Measurements from ENCODE around the gene ABL2.

ABL2 gene

DNA sequence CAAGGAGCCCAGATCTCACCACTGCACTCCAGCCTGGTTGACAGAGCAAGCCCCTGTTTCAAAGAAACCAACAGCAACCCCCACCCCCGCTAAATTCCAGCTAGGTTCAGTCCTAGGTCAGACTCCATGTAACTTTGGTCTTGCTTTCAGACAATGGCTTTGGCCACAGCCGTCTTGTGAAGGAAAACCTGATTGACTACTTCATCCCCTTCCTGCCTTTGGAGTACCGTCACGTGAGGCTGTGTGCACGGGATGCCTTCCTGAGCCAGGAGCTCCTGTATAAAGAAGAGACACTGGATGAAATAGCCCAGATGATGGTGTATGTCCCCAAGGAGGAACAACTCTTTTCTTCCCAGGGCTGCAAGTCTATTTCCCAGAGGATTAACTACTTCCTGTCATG lies 134.7 kb downstream of the ABL2 start:
- TF ChIP-seq CTCF (IDR thresholded peaks at IDR 0.05; ENCODE audit: unreplicated experiment in 3 of 3) = no peak
- H3K36me3 Mint-ChIP-seq (ENCODE audit: low read depth) = peaks cover 63% of the 10 kb centered on the region
- peaks cover 12% of the 10 kb centered on the region for H3K4me1 Mint-ChIP-seq
- no peak overlapping the region for H3K4me3 Mint-ChIP-seq
- H3K9me3 Mint-ChIP-seq = no peaks in the 10 kb centered on the region
- H3K27ac Mint-ChIP-seq = no peak overlapping the region
- no peaks in the 10 kb centered on the region for H3K27me3 Mint-ChIP-seq (ENCODE audit: low read depth)

DNA sequence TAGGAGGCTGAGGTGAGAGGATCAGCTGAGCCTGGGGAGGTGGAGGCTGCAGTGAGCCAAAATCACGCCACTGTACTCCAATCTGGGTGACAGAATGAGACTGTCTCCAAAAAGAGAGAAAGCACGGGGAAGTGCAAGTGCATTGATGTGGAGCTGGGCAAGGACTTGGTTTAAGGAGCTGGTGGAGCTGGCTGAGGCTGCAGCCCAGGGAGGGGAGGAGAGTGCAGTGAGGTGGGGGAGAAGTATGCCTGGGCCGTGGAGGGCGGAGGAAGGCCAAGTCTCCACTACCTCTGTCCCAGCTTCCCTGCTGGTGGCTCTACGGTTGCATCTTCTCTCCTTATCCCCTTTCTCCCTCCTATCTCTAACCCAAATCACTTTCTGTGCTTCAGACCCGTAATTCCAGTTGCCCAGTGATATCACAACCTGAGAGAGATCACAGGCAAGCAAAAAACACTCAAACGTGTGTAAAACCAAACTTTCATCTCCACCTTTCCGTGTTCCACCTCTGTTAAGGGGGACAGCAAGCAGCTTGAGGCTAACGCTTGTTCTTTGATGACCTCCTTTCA lies 136.5 kb downstream of the ABL2 start:
- no peaks in the 10 kb centered on the region for H3K27me3 Mint-ChIP-seq (ENCODE audit: low read depth)
- H3K4me1 Mint-ChIP-seq = peaks cover 12% of the 10 kb centered on the region
- H3K36me3 Mint-ChIP-seq (ENCODE audit: low read depth) = peaks cover 51% of the 10 kb centered on the region
- H3K4me3 Mint-ChIP-seq = no peak overlapping the region
- H3K27ac Mint-ChIP-seq = no peak overlapping the region
- TF ChIP-seq CTCF (IDR thresholded peaks at IDR 0.05; ENCODE audit: unreplicated experiment in 3 of 3) = no peak
- H3K9me3 Mint-ChIP-seq = no peaks in the 10 kb centered on the region

- H3K27me3 Mint-ChIP-seq (ENCODE audit: low read depth) = no peaks in the 10 kb centered on the region
- H3K4me3 Mint-ChIP-seq = no peak overlapping the region
- H3K4me1 Mint-ChIP-seq = peaks cover 12% of the 10 kb centered on the region
- H3K9me3 Mint-ChIP-seq = no peaks in the 10 kb centered on the region
- H3K27ac Mint-ChIP-seq = no peak overlapping the region
- peaks cover 44% of the 10 kb centered on the region for H3K36me3 Mint-ChIP-seq (ENCODE audit: low read depth)
- TF ChIP-seq CTCF (IDR thresholded peaks at IDR 0.05; ENCODE audit: unreplicated experiment in 3 of 3) = no peak
Observed at GRCh38 chr1:179091691-179092165, 137.7 kb downstream of the ABL2 start.

DNA sequence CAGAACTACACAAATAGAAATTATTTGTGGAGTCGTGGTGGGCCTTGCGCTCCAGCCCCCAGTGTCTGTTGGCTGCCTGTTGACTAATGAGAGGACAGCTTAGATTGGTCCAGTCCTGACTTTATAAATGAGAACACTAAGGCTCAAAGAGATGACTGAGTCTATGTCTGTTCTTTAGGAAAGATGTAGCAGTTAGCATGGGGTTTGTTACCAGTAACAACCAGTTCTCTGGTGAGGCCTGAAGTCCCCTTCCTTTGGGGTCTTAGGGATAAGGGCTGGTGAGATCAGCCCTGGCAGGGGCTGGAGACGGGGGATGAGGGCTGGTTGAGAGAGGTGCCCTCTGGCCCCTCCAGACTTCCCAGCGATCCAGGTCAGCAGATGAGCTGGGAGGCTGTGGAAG lies 138.6 kb downstream of the ABL2 start:
- no peaks in the 10 kb centered on the region for H3K27me3 Mint-ChIP-seq (ENCODE audit: low read depth)
- no peak for TF ChIP-seq CTCF (IDR thresholded peaks at IDR 0.05; ENCODE audit: unreplicated experiment in 3 of 3)
- no peak overlapping the region for H3K4me3 Mint-ChIP-seq
- H3K4me1 Mint-ChIP-seq = peaks cover 12% of the 10 kb centered on the region
- peaks cover 41% of the 10 kb centered on the region for H3K36me3 Mint-ChIP-seq (ENCODE audit: low read depth)
- H3K9me3 Mint-ChIP-seq = no peaks in the 10 kb centered on the region
- peak overlapping the region in 1 of 3 experiments; percentile 4 for H3K27ac Mint-ChIP-seq

- H3K36me3 Mint-ChIP-seq (ENCODE audit: low read depth) = peaks cover 39% of the 10 kb centered on the region
- no peak for TF ChIP-seq CTCF (IDR thresholded peaks at IDR 0.05; ENCODE audit: unreplicated experiment in 3 of 3)
- no peaks in the 10 kb centered on the region for H3K27me3 Mint-ChIP-seq (ENCODE audit: low read depth)
- no peaks in the 10 kb centered on the region for H3K9me3 Mint-ChIP-seq
- H3K27ac Mint-ChIP-seq = peak overlapping the region in 2 of 3 experiments; percentile 23 to 68
- no peak overlapping the region for H3K4me3 Mint-ChIP-seq
- peaks cover 12% of the 10 kb centered on the region for H3K4me1 Mint-ChIP-seq
Observed at GRCh38 chr1:179090522-179090921, 139.0 kb downstream of the ABL2 start.

DNA sequence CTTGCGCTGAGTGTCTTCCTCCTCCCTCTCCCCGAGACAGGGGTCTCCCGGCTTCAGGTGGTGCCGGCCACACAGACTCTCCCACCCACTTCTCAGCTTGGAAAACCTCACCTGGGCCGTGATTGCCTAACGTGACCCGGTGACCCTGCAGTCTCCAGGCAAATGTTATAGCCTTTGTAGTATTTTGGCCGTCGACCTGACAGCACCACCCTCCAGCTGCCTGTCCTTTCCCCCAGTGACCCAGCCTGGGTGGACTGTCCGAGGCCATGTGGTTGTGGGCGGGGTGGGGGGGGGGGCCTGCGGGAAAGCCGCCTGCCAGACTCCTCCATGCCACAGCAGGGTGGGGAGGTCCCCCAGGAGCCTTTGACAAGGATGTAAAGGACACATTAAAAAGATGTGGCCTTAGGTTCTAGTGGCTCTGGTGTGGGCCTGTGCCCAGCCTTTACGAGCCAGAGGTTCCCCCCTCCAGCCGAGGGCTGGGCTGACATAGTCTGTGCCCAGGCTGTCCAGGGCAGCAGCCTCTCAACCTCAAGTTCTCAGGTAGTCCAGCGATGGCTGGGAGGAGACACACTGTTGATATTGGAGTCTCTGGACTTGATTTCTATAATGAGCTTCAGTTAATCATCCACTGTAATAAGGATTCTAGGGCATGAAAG lies 139.5 kb downstream of the ABL2 start:
- Mint-ChIP-seq H3K4me3 (no peak overlapping the region), H3K9me3 (no peaks in the 10 kb centered on the region), H3K36me3 (ENCODE audit: low read depth) (peaks cover 37% of the 10 kb centered on the region), H3K27ac (peak overlapping the region in 2 of 3 experiments; percentile 23 to 68), H3K4me1 (peaks cover 12% of the 10 kb centered on the region), H3K27me3 (ENCODE audit: low read depth) (no peaks in the 10 kb centered on the region)
- no peak for TF ChIP-seq CTCF (IDR thresholded peaks at IDR 0.05; ENCODE audit: unreplicated experiment in 3 of 3)

All from nephron (organoid).